Measurements from ENCODE around the gene ACTN4.

- TF ChIP-seq EZH2 (IDR thresholded peaks at IDR 0.05; ENCODE audit: low read length, missing control alignments) (no peak), CTCF (conservative IDR thresholded peaks at IDR 0.05 in 1 of 2, IDR thresholded peaks at IDR 0.05 in 1 of 2; ENCODE audit: low read depth in 1 of 2, low read length in 2 of 2) (no peak)
Observed at GRCh38 chr19:38759590-38760003, 112.1 kb downstream of the ACTN4 start.

All from fibroblast of lung (primary cell).